Measurements from ENCODE around the gene GLYR1. TPM values are rescaled to one million over a fixed set of nuclear protein-coding genes. Genes with fewer than 3 reads are reported as not detected.

Gene GLYR1
- total and polyA plus RNA-seq, 10 of the 15 experiments (the other 5 are each of a cell fraction or from before 2014, with no cell fraction given), result 7.3 to 90.2 (median 57.2) TPM

DNA sequence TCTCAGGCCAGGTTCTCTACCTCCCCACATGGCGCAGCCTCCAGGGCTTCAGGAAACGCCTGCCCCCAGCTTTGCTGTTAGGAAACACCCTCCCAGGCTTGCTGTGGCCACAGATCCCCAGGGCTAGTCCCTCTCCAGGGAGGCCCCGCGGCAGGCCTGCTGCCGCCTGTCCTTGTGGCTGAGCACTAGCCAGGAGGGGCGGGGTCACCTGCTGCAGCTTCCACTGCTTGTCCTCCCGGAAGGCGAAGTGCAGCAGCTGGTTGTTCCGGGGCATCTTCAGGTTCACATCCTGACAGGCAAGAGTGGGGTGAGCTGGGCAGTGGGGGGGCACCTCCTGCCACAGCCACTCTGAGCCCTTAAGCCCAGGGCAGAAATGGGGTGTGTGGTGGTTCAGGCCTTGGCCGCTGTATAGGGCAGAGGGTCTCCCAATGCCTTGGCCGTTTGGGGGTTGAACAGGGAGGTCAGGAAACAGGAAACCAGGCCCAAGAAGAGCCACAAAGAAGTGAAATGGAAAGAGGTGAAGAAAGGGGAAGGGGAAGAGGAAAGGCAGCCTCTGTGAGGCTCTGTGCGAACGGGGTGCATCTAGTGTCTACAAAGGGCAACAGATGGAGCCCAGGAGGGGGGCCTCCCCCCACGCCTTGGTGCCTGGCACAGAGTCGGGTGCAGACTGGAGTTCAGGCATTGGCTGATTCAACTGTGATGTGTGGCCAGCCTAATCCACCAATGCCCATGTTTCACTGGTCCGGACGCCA, 46.6 kb downstream of the GLYR1 start (continued):
- TF ChIP-seq, protein P1, sequence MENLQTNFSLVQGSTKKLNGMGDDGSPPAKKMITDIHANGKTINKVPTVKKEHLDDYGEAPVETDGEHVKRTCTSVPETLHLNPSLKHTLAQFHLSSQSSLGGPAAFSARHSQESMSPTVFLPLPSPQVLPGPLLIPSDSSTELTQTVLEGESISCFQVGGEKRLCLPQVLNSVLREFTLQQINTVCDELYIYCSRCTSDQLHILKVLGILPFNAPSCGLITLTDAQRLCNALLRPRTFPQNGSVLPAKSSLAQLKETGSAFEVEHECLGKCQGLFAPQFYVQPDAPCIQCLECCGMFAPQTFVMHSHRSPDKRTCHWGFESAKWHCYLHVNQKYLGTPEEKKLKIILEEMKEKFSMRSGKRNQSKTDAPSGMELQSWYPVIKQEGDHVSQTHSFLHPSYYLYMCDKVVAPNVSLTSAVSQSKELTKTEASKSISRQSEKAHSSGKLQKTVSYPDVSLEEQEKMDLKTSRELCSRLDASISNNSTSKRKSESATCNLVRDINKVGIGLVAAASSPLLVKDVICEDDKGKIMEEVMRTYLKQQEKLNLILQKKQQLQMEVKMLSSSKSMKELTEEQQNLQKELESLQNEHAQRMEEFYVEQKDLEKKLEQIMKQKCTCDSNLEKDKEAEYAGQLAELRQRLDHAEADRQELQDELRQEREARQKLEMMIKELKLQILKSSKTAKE (IDR thresholded peaks at IDR 0.05; ENCODE audit: low read depth, poor library complexity, severe bottlenecking), result no peak
- no peak for TF ChIP-seq HCFC1 (IDR thresholded peaks at IDR 0.05; ENCODE audit: low read length)
- TF ChIP-seq SIX5 (IDR thresholded peaks at IDR 0.05; ENCODE audit: low read depth, low read length, severe bottlenecking), result no peak
- TF ChIP-seq, protein P2, sequence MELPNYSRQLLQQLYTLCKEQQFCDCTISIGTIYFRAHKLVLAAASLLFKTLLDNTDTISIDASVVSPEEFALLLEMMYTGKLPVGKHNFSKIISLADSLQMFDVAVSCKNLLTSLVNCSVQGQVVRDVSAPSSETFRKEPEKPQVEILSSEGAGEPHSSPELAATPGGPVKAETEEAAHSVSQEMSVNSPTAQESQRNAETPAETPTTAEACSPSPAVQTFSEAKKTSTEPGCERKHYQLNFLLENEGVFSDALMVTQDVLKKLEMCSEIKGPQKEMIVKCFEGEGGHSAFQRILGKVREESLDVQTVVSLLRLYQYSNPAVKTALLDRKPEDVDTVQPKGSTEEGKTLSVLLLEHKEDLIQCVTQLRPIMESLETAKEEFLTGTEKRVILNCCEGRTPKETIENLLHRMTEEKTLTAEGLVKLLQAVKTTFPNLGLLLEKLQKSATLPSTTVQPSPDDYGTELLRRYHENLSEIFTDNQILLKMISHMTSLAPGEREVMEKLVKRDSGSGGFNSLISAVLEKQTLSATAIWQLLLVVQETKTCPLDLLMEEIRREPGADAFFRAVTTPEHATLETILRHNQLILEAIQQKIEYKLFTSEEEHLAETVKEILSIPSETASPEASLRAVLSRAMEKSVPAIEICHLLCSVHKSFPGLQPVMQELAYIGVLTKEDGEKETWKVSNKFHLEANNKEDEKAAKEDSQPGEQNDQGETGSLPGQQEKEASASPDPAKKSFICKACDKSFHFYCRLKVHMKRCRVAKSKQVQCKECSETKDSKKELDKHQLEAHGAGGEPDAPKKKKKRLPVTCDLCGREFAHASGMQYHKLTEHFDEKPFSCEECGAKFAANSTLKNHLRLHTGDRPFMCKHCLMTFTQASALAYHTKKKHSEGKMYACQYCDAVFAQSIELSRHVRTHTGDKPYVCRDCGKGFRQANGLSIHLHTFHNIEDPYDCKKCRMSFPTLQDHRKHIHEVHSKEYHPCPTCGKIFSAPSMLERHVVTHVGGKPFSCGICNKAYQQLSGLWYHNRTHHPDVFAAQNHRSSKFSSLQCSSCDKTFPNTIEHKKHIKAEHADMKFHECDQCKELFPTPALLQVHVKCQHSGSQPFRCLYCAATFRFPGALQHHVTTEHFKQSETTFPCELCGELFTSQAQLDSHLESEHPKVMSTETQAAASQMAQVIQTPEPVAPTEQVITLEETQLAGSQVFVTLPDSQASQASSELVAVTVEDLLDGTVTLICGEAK (IDR thresholded peaks at IDR 0.05; ENCODE audit: borderline replicate concordance), result peak; percentile 87
- TF ChIP-seq SMAD1 (IDR thresholded peaks at IDR 0.05; ENCODE audit: low read depth, partially characterized antibody), result no peak
- no peak for TF ChIP-seq CHD1 (IDR thresholded peaks at IDR 0.05; ENCODE audit: low read depth, low read length)
- peak; percentile 47; the same call in 1 of the 2 replicates for TF ChIP-seq SMAD5 (IDR thresholded peaks at IDR 0.05; ENCODE audit: low read depth)
- TF ChIP-seq NFXL1 (IDR thresholded peaks at IDR 0.05; ENCODE audit: borderline replicate concordance), result no peak
- peak; percentile 56; the same call in 1 of the 2 replicates for TF ChIP-seq MTA2 (IDR thresholded peaks at IDR 0.05; ENCODE audit: low read depth)
- TF ChIP-seq ZNF207 (IDR thresholded peaks at IDR 0.05; ENCODE audit: borderline replicate concordance), result no peak
- TF ChIP-seq HDAC2 (IDR thresholded peaks at IDR 0.05), result no peak
- no peak for TF ChIP-seq MYB (IDR thresholded peaks at IDR 0.05; ENCODE audit: borderline replicate concordance, low read depth, low read length)
- peak in 1 of 2 experiments; percentile 44; a peak in 1 of 4 replicates for TF ChIP-seq BHLHE40 (IDR thresholded peaks at IDR 0.05; ENCODE audit: borderline replicate concordance in 1 of 2, low read depth in 2 of 2, low read length in 1 of 2)
- no peak for TF ChIP-seq RELA (IDR thresholded peaks at IDR 0.05; ENCODE audit: borderline replicate concordance, partially characterized antibody)
- TF ChIP-seq, protein P3, sequence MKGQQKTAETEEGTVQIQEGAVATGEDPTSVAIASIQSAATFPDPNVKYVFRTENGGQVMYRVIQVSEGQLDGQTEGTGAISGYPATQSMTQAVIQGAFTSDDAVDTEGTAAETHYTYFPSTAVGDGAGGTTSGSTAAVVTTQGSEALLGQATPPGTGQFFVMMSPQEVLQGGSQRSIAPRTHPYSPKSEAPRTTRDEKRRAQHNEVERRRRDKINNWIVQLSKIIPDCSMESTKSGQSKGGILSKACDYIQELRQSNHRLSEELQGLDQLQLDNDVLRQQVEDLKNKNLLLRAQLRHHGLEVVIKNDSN (IDR thresholded peaks at IDR 0.05; ENCODE audit: borderline replicate concordance, extremely low read length, insufficient read depth, low read depth, low read length), result no peak
- peak in 1 of 2 experiments; percentile 10; a peak in 1 of 4 replicates for TF ChIP-seq IKZF2 (IDR thresholded peaks at IDR 0.05)
- no peak for TF ChIP-seq TCF7 (IDR thresholded peaks at IDR 0.05; ENCODE audit: borderline replicate concordance)
- TF ChIP-seq, protein P4, sequence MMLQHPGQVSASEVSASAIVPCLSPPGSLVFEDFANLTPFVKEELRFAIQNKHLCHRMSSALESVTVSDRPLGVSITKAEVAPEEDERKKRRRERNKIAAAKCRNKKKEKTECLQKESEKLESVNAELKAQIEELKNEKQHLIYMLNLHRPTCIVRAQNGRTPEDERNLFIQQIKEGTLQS (IDR thresholded peaks at IDR 0.05; ENCODE audit: borderline replicate concordance, extremely low read depth, low read depth, low read length), result no peak
- no peak for TF ChIP-seq MYC (IDR thresholded peaks at IDR 0.05; ENCODE audit: insufficient read depth, insufficient read length, insufficient replicate concordance, low read length, severe bottlenecking)
- TF ChIP-seq JUND (IDR thresholded peaks at IDR 0.05; ENCODE audit: low read depth, low read length), result no peak
- TF ChIP-seq STAT1 (conservative IDR thresholded peaks at IDR 0.05), result no peak
